HEK293 (cell line): Measurements from ENCODE around the gene INSIG2.
A peak's percentile ranks its signal among the peaks of the same experiment; 100 is the strongest.

Experiments used
- CTCF ChIA-PET: fragments of 350-600 bp; formaldehyde crosslinking; extraction: SDS; loops from one replicate; lab custom pipeline; 2021; ENCODE audit warnings: antibody characterized with exemption; lab: Yijun Ruan, JAX
- POLR2A ChIA-PET: fragments of 300-600 bp; formaldehyde crosslinking; extraction: SDS; loops from one replicate; lab custom pipeline; 2020; ENCODE audit warnings: antibody characterized with exemption, inconsistent platforms; lab: Yijun Ruan, JAX
- H3K27ac ChIP-seq: fragments of 200-500 bp; sonication (Bioruptor generic); 2 replicates; pipeline ENCODE4 v1.5.1; 2014; ENCODE audit warnings: low read depth, low read length, control low read depth, inconsistent platforms; ENCODE audit errors: extremely low read depth
- H3K36me3 ChIP-seq, 2 experiments: fragments of 200-500 bp in 1 of 2; sonication (Bioruptor generic) in 1 of 2; 1 replicate in 1 of 2; 2 replicates in 1 of 2; pipeline ENCODE4 v1.5.1; 2014 to 2017; ENCODE audit warnings: inconsistent platforms in 2 of 2, low read length in 2 of 2; ENCODE audit not compliant: control insufficient read depth in 2 of 2, insufficient read depth in 1 of 2
- H3K4me1 ChIP-seq: fragments of 200-500 bp; sonication (Bioruptor generic); 2 replicates; pipeline ENCODE4 v1.5.1; 2014; ENCODE audit warnings: mild to moderate bottlenecking, low read length, inconsistent platforms; ENCODE audit not compliant: control insufficient read depth, insufficient read depth
- H3K4me3 ChIP-seq: 2 replicates; pipeline ENCODE4 v1.5.1; 2011; ENCODE audit warnings: low read depth, mild to moderate bottlenecking, control low read depth, low read length, moderate library complexity
- H3K9me3 ChIP-seq: fragments of 200-500 bp; sonication (Bioruptor generic); 2 replicates; pipeline ENCODE4 v1.5.1; 2014; ENCODE audit warnings: low read depth, low read length, inconsistent platforms; ENCODE audit not compliant: control insufficient read depth, insufficient read depth
- GFI1B ChIP-seq: fragments of 450-650 bp; formaldehyde crosslinking; IDR thresholded peaks from 2 replicates; pipeline ENCODE4 v1.5.1; 2016; ENCODE audit warnings: missing biosample characterization, missing genetic modification characterization
- HIC1 ChIP-seq: fragments of 450-650 bp; formaldehyde crosslinking; IDR thresholded peaks from 2 replicates; pipeline ENCODE4 v1.5.1; 2016; ENCODE audit warnings: missing biosample characterization, missing genetic modification characterization
- HOXC10 ChIP-seq: sonication (generic); formaldehyde crosslinking; IDR thresholded peaks from 2 replicates; pipeline ENCODE4 v1.8.1; 2023; ENCODE audit warnings: mild to moderate bottlenecking, missing genetic modification reagents
- PRDM1 ChIP-seq: fragments of 450-650 bp; formaldehyde crosslinking; IDR thresholded peaks from 2 replicates; pipeline ENCODE4; 2016; ENCODE audit warnings: missing biosample characterization, missing genetic modification characterization
- PRDM2 ChIP-seq: fragments of 450-650 bp; formaldehyde crosslinking; IDR thresholded peaks from 2 replicates; pipeline ENCODE4 v1.5.1; 2016; ENCODE audit warnings: missing biosample characterization, missing genetic modification characterization, borderline replicate concordance
- WT1 ChIP-seq: fragments of 450-650 bp; formaldehyde crosslinking; IDR thresholded peaks from 2 replicates; pipeline ENCODE4 v1.5.1; 2016; ENCODE audit warnings: missing biosample characterization, missing genetic modification characterization
- ZBTB21 ChIP-seq: fragments of 450-650 bp; formaldehyde crosslinking; IDR thresholded peaks from 2 replicates; pipeline ENCODE4 v1.5.1; 2017; ENCODE audit warnings: missing biosample characterization, missing genetic modification characterization
- ZBTB48 ChIP-seq: fragments of 450-650 bp; formaldehyde crosslinking; IDR thresholded peaks from 2 replicates; pipeline ENCODE4 v1.5.1; 2016; ENCODE audit warnings: missing biosample characterization, missing genetic modification characterization
- ZEB2 ChIP-seq: fragments of 450-650 bp; formaldehyde crosslinking; IDR thresholded peaks from 2 replicates; pipeline ENCODE4 v1.5.1; 2016; ENCODE audit warnings: missing biosample characterization, missing genetic modification characterization
- ZNF112 ChIP-seq: fragments of 450-650 bp; formaldehyde crosslinking; IDR thresholded peaks from 2 replicates; pipeline ENCODE4 v1.5.0; 2017; ENCODE audit warnings: missing biosample characterization, missing genetic modification characterization
- ZNF132 ChIP-seq: fragments of 450-650 bp; formaldehyde crosslinking; IDR thresholded peaks from 2 replicates; pipeline ENCODE4 v1.5.1; 2017; ENCODE audit warnings: missing biosample characterization, missing genetic modification characterization, borderline replicate concordance
- ZNF221 ChIP-seq: fragments of 450-650 bp; formaldehyde crosslinking; IDR thresholded peaks from 2 replicates; pipeline ENCODE4 v1.5.1; 2017; ENCODE audit warnings: missing biosample characterization, missing genetic modification characterization, borderline replicate concordance
- ZNF223 ChIP-seq: fragments of 450-650 bp; formaldehyde crosslinking; IDR thresholded peaks from 2 replicates; pipeline ENCODE4 v1.5.1; 2016; ENCODE audit warnings: missing biosample characterization, missing genetic modification characterization
- ZNF248 ChIP-seq: fragments of 450-650 bp; formaldehyde crosslinking; IDR thresholded peaks from 2 replicates; pipeline ENCODE4 v1.5.1; 2017; ENCODE audit warnings: missing biosample characterization, missing genetic modification characterization
- ZNF302 ChIP-seq: fragments of 450-650 bp; formaldehyde crosslinking; IDR thresholded peaks from 2 replicates; pipeline ENCODE4 v1.5.1; 2016; ENCODE audit warnings: missing biosample characterization, missing genetic modification characterization, low read depth
- ZNF391 ChIP-seq: fragments of 450-650 bp; formaldehyde crosslinking; IDR thresholded peaks from 2 replicates; pipeline ENCODE4 v1.5.1; 2016; ENCODE audit warnings: low read depth, missing biosample characterization, missing genetic modification characterization, borderline replicate concordance
- ZNF473 ChIP-seq: fragments of 450-650 bp; formaldehyde crosslinking; IDR thresholded peaks from 2 replicates; pipeline ENCODE4 v1.5.1; 2017; ENCODE audit warnings: missing biosample characterization, missing genetic modification characterization
- ZNF510 ChIP-seq: fragments of 450-650 bp; formaldehyde crosslinking; IDR thresholded peaks from 2 replicates; pipeline ENCODE4 v1.5.1; 2018; ENCODE audit warnings: mild to moderate bottlenecking, missing genetic modification characterization, missing biosample characterization; ENCODE audit not compliant: insufficient replicate concordance
- ZNF629 ChIP-seq: fragments of 450-650 bp; formaldehyde crosslinking; IDR thresholded peaks from 2 replicates; pipeline ENCODE4 v1.5.1; 2017; ENCODE audit warnings: missing biosample characterization, missing genetic modification characterization
- ZNF768 ChIP-seq: fragments of 450-650 bp; formaldehyde crosslinking; IDR thresholded peaks from 2 replicates; pipeline ENCODE4 v1.5.1; 2018; ENCODE audit warnings: missing biosample characterization, mild to moderate bottlenecking, missing genetic modification characterization
- ZNF785 ChIP-seq: fragments of 450-650 bp; formaldehyde crosslinking; IDR thresholded peaks from 2 replicates; pipeline ENCODE4 v1.5.1; 2016; ENCODE audit warnings: missing biosample characterization, missing genetic modification characterization
- ZSCAN16 ChIP-seq: fragments of 450-650 bp; formaldehyde crosslinking; IDR thresholded peaks from 2 replicates; pipeline ENCODE4 v1.5.1; 2016; ENCODE audit warnings: missing biosample characterization, missing genetic modification characterization
- ZSCAN23 ChIP-seq: fragments of 450-650 bp; formaldehyde crosslinking; IDR thresholded peaks from 2 replicates; pipeline ENCODE4 v1.5.1; 2016; ENCODE audit warnings: missing biosample characterization, missing genetic modification characterization
- ZSCAN30 ChIP-seq: fragments of 450-650 bp; IDR thresholded peaks from 2 replicates; pipeline ENCODE4 v1.5.1; 2018; ENCODE audit warnings: missing biosample characterization, mild to moderate bottlenecking, missing genetic modification characterization, moderate library complexity
- TF ChIP-seq, protein P1 (sequence below): fragments of 450-650 bp; formaldehyde crosslinking; IDR thresholded peaks from 2 replicates; pipeline ENCODE4 v1.5.1; 2016; ENCODE audit warnings: missing biosample characterization, missing genetic modification characterization
- TF ChIP-seq, protein P2 (sequence below): IDR thresholded peaks from 2 replicates; pipeline ENCODE4 v1.6.1; 2011; ENCODE audit warnings: mild to moderate bottlenecking, low read depth, low read length, borderline replicate concordance

Gene INSIG2

GRCh38 chr2:118049816-118050140 lies 38.5 kb upstream of the INSIG2 start (continued):
- no peak for TF ChIP-seq PRDM2 (tag by site-specific recombination)
- TF ChIP-seq ZBTB48, result no peak
- no peak for TF ChIP-seq ZSCAN23 (tag by site-specific recombination)
- TF ChIP-seq, protein P1, sequence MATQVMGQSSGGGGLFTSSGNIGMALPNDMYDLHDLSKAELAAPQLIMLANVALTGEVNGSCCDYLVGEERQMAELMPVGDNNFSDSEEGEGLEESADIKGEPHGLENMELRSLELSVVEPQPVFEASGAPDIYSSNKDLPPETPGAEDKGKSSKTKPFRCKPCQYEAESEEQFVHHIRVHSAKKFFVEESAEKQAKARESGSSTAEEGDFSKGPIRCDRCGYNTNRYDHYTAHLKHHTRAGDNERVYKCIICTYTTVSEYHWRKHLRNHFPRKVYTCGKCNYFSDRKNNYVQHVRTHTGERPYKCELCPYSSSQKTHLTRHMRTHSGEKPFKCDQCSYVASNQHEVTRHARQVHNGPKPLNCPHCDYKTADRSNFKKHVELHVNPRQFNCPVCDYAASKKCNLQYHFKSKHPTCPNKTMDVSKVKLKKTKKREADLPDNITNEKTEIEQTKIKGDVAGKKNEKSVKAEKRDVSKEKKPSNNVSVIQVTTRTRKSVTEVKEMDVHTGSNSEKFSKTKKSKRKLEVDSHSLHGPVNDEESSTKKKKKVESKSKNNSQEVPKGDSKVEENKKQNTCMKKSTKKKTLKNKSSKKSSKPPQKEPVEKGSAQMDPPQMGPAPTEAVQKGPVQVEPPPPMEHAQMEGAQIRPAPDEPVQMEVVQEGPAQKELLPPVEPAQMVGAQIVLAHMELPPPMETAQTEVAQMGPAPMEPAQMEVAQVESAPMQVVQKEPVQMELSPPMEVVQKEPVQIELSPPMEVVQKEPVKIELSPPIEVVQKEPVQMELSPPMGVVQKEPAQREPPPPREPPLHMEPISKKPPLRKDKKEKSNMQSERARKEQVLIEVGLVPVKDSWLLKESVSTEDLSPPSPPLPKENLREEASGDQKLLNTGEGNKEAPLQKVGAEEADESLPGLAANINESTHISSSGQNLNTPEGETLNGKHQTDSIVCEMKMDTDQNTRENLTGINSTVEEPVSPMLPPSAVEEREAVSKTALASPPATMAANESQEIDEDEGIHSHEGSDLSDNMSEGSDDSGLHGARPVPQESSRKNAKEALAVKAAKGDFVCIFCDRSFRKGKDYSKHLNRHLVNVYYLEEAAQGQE, result no peak
- no peak for TF ChIP-seq ZNF248
- no peak for TF ChIP-seq ZSCAN16 (tag by site-specific recombination)

DNA sequence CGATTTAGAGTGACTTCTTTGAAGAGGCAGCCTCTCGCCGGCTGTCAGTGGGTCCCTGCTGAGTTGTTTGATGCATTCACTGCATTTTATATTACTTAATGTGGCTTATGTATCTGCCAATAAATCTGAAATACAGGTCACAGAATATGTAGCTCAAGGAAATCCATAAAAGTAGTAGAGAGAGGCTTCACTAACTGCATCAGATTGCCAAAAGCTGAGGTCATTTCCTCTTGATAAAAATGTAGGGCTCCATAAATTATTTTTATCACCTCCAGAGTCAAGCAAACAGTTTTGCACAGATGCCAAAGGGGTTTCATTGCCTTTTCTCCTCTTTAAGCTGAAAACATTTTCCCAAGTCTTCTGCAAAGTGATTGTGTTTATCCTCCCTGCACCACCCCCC lies 37.9 kb upstream of the INSIG2 start:
- H3K4me3 ChIP-seq, result no peak overlapping the region
- ChIA-PET POLR2A (interaction anchor here (0.8 to 1.0 kb wide), 2 partner anchors 9 to 12 kb away, joined by 3 read pairs; no protein-coding TSS in a partner anchor), CTCF (interaction anchor here (0.7 to 1.5 kb wide), 5 partner anchors 11 to 835 kb away, joined by 3 to 7 read pairs (median 3); no protein-coding TSS in a partner anchor)
- H3K27ac ChIP-seq, result peak overlapping the region; percentile 48; the same call in 1 of the 2 replicates
- peaks cover 25% of the 10 kb centered on the region for H3K4me1 ChIP-seq
- no peaks in the 10 kb centered on the region for H3K36me3 ChIP-seq
- no peaks in the 10 kb centered on the region for H3K9me3 ChIP-seq
- TF ChIP-seq ZNF302 (tag by site-specific recombination), result no peak
- TF ChIP-seq ZNF510, result no peak
- no peak for TF ChIP-seq ZSCAN23 (tag by site-specific recombination)
- no peak for TF ChIP-seq ZNF132
- no peak for TF ChIP-seq ZNF473 (tag by site-specific recombination)
- 0 out of 2 replicates have a peak, but pooled peaks have one; percentile 17 for TF ChIP-seq ZSCAN30
- TF ChIP-seq ZNF391 (tag by site-specific recombination), result no peak
- TF ChIP-seq GFI1B (tag by site-specific recombination), result 0 out of 2 replicates have a peak, but pooled peaks have one; percentile 41
- no peak for TF ChIP-seq ZNF112 (tag by site-specific recombination)
- no peak for TF ChIP-seq WT1 (tag by site-specific recombination)
- TF ChIP-seq PRDM1 (tag by site-specific recombination), result no peak
- TF ChIP-seq ZNF768 (tag by site-specific recombination), result no peak
- TF ChIP-seq ZNF785 (tag by site-specific recombination), result no peak
- no peak for TF ChIP-seq HOXC10 (CRISPR knock-in tag)
- no peak for TF ChIP-seq ZNF221 (tag by site-specific recombination)
- TF ChIP-seq ZEB2 (tag by site-specific recombination), result peak; percentile 55; the same call in 1 of the 2 replicates
- TF ChIP-seq ZBTB21, result no peak
- TF ChIP-seq ZNF223 (tag by site-specific recombination), result no peak
- no peak for TF ChIP-seq HIC1
- peak; percentile 63 for TF ChIP-seq ZNF629 (tag by site-specific recombination)
- TF ChIP-seq, protein P2, sequence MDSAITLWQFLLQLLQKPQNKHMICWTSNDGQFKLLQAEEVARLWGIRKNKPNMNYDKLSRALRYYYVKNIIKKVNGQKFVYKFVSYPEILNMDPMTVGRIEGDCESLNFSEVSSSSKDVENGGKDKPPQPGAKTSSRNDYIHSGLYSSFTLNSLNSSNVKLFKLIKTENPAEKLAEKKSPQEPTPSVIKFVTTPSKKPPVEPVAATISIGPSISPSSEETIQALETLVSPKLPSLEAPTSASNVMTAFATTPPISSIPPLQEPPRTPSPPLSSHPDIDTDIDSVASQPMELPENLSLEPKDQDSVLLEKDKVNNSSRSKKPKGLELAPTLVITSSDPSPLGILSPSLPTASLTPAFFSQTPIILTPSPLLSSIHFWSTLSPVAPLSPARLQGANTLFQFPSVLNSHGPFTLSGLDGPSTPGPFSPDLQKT, result no peak
